Natural killer cell (primary cell): ENCODE measurements around the gene OR2H1. TPM values are rescaled to one million over a fixed set of nuclear protein-coding genes. Genes with fewer than 3 reads are reported as not detected.
"Not testable (repeated sequence)": the region's sequence is repeated elsewhere in the genome, so short reads cannot be mapped to it uniquely, and the experiment has no call there.

Experiments
- ATAC-seq, 3 donors: fragments of 150-1000 bp in 2 of 3; fragments of 200-7000 bp in 1 of 3; cut with Tn5 transposase; 1 replicate in 1 of 3; 2 replicates in 2 of 3; pipeline ENCODE4 v1.10.0; 2021; ENCODE audit warnings: mild to moderate bottlenecking in 2 of 3, moderate library complexity in 2 of 3
- DNase-seq, 2 donors: peaks; one replicate each; pipeline versions ENCODE4 v3.0.0 to v3.0.0-alpha.2; 2013 to 2021; ENCODE audit warnings: mixed read lengths in 1 of 2
- H3K27ac ChIP-seq: one replicate; pipeline ENCODE4 v1.5.1; 2013; ENCODE audit warnings: mild to moderate bottlenecking, low read length
- H3K27me3 ChIP-seq: one replicate; pipeline ENCODE4 v1.6.1; 2013; ENCODE audit warnings: low read length; ENCODE audit not compliant: control insufficient read depth, insufficient read depth
- H3K36me3 ChIP-seq: one replicate; pipeline ENCODE4 v1.6.1; 2013; ENCODE audit warnings: low read length; ENCODE audit not compliant: control insufficient read depth, insufficient read depth
- H3K4me1 ChIP-seq: one replicate; pipeline ENCODE4 v1.6.1; 2013; ENCODE audit warnings: low read length; ENCODE audit not compliant: control insufficient read depth, insufficient read depth
- H3K4me3 ChIP-seq: one replicate; pipeline ENCODE4 v1.5.1; 2013; ENCODE audit warnings: low read length
- H3K9me3 ChIP-seq: one replicate; pipeline ENCODE4 v1.6.1; 2013; ENCODE audit warnings: low read length; ENCODE audit not compliant: control insufficient read depth, insufficient read depth
- H3K27ac Mint-ChIP-seq, 2 donors: one replicate each; pipeline ENCODE4 v1.8.0; 2022; ENCODE audit warnings: mild to moderate bottlenecking in 2 of 2, mixed read lengths in 2 of 2, moderate library complexity in 1 of 2
- H3K27me3 Mint-ChIP-seq, 2 donors: one replicate each; pipeline ENCODE4 v1.8.0; 2022; ENCODE audit warnings: low read depth in 2 of 2, mixed read lengths in 2 of 2
- H3K36me3 Mint-ChIP-seq: one replicate; pipeline ENCODE4 v1.8.0; 2022; ENCODE audit warnings: mixed read lengths
- H3K4me1 Mint-ChIP-seq, 2 donors: one replicate each; pipeline ENCODE4 v1.8.0; 2022; ENCODE audit warnings: mixed read lengths in 2 of 2
- H3K4me3 Mint-ChIP-seq: one replicate; pipeline ENCODE4 v1.8.0; 2022; ENCODE audit warnings: mild to moderate bottlenecking, moderate library complexity, mixed read lengths
- H3K9me3 Mint-ChIP-seq, 2 donors: one replicate each; pipeline ENCODE4 v1.8.0; 2022; ENCODE audit warnings: mixed read lengths in 2 of 2
- WGBS: methylation state at CpG from one replicate; pipeline ENCODE4 v1.1.7; 2013; ENCODE audit warnings: missing lambda C conversion rate; ENCODE audit not compliant: insufficient coverage; 5-methylcytosine and 5-hydroxymethylcytosine counted together
- intact Hi-C: fragments of 100-400 bp; cut with micrococcal nuclease; formaldehyde crosslinking; loops from one replicate; pipeline ENCODE4 v1.14.2; 2022
- total RNA-seq, 4 donors: library from RNA; stranded (reverse); fragments of 120-200 nt in 1 of 4; gene quantifications; one replicate each; pipeline versions ENCODE4 v1.2.3 to v1.2.4, GENCODE V29; 2013 to 2022
- TF ChIP-seq, protein P1 (sequence below): fragments of 200-600 bp; IDR thresholded peaks from one replicate; pipeline ENCODE4 v1.8.0; 2022; ENCODE audit warnings: antibody characterized with exemption

Gene OR2H1
- total RNA-seq, 3 donors from 2014 or later (not counting 1 experiment from before 2014, with no cell fraction given) = not detected

DNA sequence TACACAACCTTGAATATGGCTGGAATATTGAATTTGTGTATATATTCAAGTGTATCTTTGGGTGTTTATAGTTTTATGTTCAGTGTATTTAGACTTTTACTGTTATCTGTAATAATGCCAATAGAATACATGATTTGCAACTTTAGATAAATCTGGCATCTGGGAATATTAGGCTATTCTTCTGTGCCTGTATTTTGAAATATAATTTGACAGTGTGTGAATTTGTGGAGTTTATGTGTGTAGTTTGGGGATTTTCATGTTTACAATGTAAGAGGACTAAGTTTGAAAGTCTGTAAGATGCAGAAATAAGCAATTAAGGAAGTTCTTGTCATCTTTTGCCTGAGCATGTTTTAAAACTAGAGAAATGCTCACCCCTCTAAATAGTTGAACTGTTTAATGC is 17.9 kb upstream of the OR2H1 start, which contains the start of gene OR10C1:
Gene OR10C1 (plus strand): TSS at position 301 of the 400 bp plus-strand sequence. CDS start 710 bp downstream, outside the sequence.
- Histone ChIP-seq H3K9me3 (no peaks in the 10 kb centered on the region), H3K36me3 (no peaks in the 10 kb centered on the region), H3K27ac (no peak within 1 kb of the TSS), H3K4me1 (no peaks in the 10 kb centered on the region), H3K27me3 (peaks cover 2% of the 10 kb centered on the region), H3K4me3 (no peak within 1 kb of the TSS)
- DNase-seq (no peak), ATAC-seq (no peak)
- H3K36me3 Mint-ChIP-seq = no peaks in the 10 kb centered on the region
- H3K27ac Mint-ChIP-seq = no peak within 1 kb of the TSS
- H3K4me1 Mint-ChIP-seq = no peaks in the 10 kb centered on the region
- intact Hi-C loops = no loop called here
- no peaks in the 10 kb centered on the region for H3K9me3 Mint-ChIP-seq
- TF ChIP-seq, protein P1, sequence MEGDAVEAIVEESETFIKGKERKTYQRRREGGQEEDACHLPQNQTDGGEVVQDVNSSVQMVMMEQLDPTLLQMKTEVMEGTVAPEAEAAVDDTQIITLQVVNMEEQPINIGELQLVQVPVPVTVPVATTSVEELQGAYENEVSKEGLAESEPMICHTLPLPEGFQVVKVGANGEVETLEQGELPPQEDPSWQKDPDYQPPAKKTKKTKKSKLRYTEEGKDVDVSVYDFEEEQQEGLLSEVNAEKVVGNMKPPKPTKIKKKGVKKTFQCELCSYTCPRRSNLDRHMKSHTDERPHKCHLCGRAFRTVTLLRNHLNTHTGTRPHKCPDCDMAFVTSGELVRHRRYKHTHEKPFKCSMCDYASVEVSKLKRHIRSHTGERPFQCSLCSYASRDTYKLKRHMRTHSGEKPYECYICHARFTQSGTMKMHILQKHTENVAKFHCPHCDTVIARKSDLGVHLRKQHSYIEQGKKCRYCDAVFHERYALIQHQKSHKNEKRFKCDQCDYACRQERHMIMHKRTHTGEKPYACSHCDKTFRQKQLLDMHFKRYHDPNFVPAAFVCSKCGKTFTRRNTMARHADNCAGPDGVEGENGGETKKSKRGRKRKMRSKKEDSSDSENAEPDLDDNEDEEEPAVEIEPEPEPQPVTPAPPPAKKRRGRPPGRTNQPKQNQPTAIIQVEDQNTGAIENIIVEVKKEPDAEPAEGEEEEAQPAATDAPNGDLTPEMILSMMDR = no peak
- H3K4me3 Mint-ChIP-seq = no peak within 1 kb of the TSS
- H3K27me3 Mint-ChIP-seq = peaks cover 23 to 52% of the 10 kb centered on the region in 2 donors

DNA sequence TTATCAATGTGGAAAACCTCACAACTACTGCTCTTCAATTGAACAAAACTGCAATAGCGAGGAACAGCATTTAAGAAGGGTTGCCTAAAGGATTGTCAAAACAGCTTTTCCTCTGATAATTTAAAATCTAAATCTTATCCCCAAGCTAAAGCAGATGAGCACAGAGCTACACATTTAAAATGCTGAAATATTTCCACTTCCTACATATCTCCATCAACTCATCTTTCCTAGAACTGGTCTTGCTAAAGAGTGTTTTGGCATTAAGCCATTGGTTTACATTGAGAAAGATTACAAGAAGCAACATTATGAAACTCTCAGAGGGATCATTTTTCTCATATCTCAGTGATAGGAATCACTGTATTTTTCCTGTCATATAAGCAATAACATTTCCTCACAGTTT is 14.2 kb upstream of the OR2H1 start:
- Mint-ChIP-seq H3K4me1 (no peaks in the 10 kb centered on the region), H3K36me3 (no peaks in the 10 kb centered on the region), H3K4me3 (no peak overlapping the region), H3K27me3 (peaks cover 24 to 26% of the 10 kb centered on the region in 2 donors), H3K9me3 (no peaks in the 10 kb centered on the region), H3K27ac (no peak overlapping the region)
- intact Hi-C loops = no loop called here
- WGBS = 91% methylated on average over 1 of the region's 1 CpG
- Histone ChIP-seq H3K36me3 (no peaks in the 10 kb centered on the region), H3K27ac (no peak overlapping the region), H3K9me3 (no peaks in the 10 kb centered on the region), H3K4me3 (no peak overlapping the region), H3K4me1 (no peaks in the 10 kb centered on the region), H3K27me3 (peaks cover under 1% of the 10 kb centered on the region)
- DNase-seq (no peak), ATAC-seq (no peak)
- TF ChIP-seq, protein P1 = no peak

DNA sequence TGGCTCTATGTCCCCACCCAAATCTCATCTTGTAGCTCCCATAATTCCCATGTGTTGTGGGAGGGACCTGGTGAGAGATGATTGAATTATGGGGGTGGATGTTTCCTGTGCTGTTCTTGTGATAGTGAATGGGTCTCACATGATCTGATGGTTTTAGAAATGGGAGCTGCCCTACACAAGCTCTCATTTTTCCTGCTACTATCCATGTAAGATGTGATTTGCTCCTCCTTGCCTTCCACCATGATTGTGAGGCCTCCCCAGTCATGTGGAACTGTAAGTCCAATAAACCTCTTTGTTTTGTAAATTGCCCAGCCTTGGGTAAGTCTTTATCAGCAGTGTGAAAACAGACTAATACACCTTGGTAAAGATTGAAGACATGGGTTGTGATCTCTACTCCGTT is 12.9 kb upstream of the OR2H1 start:
- H3K4me3 Mint-ChIP-seq, H3K4me1 ChIP-seq, DNase-seq, intact Hi-C loops, H3K4me1 Mint-ChIP-seq, H3K9me3 Mint-ChIP-seq, H3K36me3 Mint-ChIP-seq, H3K9me3 ChIP-seq, H3K4me3 ChIP-seq, H3K27ac Mint-ChIP-seq, H3K27me3 ChIP-seq, ATAC-seq, H3K36me3 ChIP-seq, H3K27ac ChIP-seq: not testable (repeated sequence)
- 90% methylated on average over 1 of the region's 1 CpG for WGBS
- peaks cover 28% of the 10 kb centered on the region in 2 donors for H3K27me3 Mint-ChIP-seq

DNA sequence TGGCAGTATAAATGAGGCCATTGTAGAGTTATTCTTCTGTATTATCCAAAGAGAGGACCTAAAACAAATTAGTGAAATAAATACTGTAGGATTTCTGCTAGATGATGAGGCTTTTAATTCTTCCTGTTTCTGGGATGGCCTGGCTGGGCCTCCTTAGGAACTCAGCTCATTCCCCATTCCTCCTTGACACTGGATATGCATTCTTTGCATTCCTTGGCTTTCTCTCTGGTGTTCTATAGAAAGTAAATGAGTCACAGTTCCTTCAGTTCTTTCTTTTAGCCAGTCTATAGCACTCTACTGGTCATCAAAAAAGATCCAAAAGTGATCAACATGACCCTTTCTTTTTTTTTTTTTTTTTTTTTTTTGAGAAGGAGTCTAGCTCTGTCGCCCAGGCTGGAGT is 9.3 kb upstream of the OR2H1 start:
- Mint-ChIP-seq H3K27ac (no peak overlapping the region), H3K4me1 (no peaks in the 10 kb centered on the region), H3K27me3 (peaks cover 14 to 25% of the 10 kb centered on the region in 2 donors), H3K36me3 (no peaks in the 10 kb centered on the region), H3K4me3 (no peak overlapping the region), H3K9me3 (peaks cover 0 to 5% of the 10 kb centered on the region in 2 donors)
- no peaks in the 10 kb centered on the region for H3K36me3 ChIP-seq
- no peaks in the 10 kb centered on the region for H3K4me1 ChIP-seq
- no peak overlapping the region for H3K27ac ChIP-seq
- 86% methylated on average over 1 of the region's 1 CpG for WGBS
- H3K9me3 ChIP-seq = no peaks in the 10 kb centered on the region
- TF ChIP-seq, protein P1 = no peak
- H3K27me3 ChIP-seq = peaks cover 8% of the 10 kb centered on the region
- DNase-seq (no peak), ATAC-seq (no peak)
- intact Hi-C loops = no loop called here
- no peak overlapping the region for H3K4me3 ChIP-seq
